ENCODE measurements around the gene TOP3B.

- TF ChIP-seq POLR2A (IDR thresholded peaks at IDR 0.05) (no peak), CTCF (IDR thresholded peaks at IDR 0.05) (no peak)
Measured at GRCh38 chr22:22027955-22028354, 45.4 kb upstream of the TOP3B start.
